K562 (cell line): ENCODE data around the gene SND1. TPM values are rescaled to one million over a fixed set of nuclear protein-coding genes. Genes with fewer than 3 reads are reported as not detected.
A peak's percentile ranks its signal among the peaks of the same experiment; 100 is the strongest.

Experiments
- CCAR2 ChIP-seq: fragments of 200-400 bp; formaldehyde crosslinking; IDR thresholded peaks from 2 replicates; pipeline ENCODE4 v1.6.1; 2017; ENCODE audit warnings: mild to moderate bottlenecking, low read depth, low read length
- CREB1 ChIP-seq, 2 experiments: sonication (generic) in 1 of 2; formaldehyde crosslinking in 1 of 2; IDR thresholded peaks; 2 replicates each; pipeline versions ENCODE4 v1.6.1 to v1.8.0; 2012 to 2022; ENCODE audit warnings: inconsistent platforms in 1 of 2, mild to moderate bottlenecking in 1 of 2, missing genetic modification reagents in 1 of 2, moderate library complexity in 1 of 2
- CREM ChIP-seq: IDR thresholded peaks from 2 replicates; pipeline ENCODE4 v1.6.1; 2014; ENCODE audit warnings: antibody characterized with exemption, low read depth
- DACH1 ChIP-seq: fragments of 450-650 bp; IDR thresholded peaks from 2 replicates; pipeline ENCODE4 v1.6.1; 2018; ENCODE audit not compliant: partially characterized antibody
- ELF1 ChIP-seq: fragments of 200-800 bp; sonication (Bioruptor generic); IDR thresholded peaks from 2 replicates; pipeline ENCODE4 v1.6.1; 2016; ENCODE audit warnings: missing genetic modification characterization, missing compliant biosample characterization
- HMGN3 ChIP-seq: IDR thresholded peaks from 2 replicates; pipeline ENCODE4 v1.6.1; 2011; ENCODE audit warnings: borderline replicate concordance, low read depth, mild to moderate bottlenecking, mixed read lengths, low read length; ENCODE audit not compliant: insufficient read length; ENCODE audit errors: extremely low read depth
- KLF16 ChIP-seq: IDR thresholded peaks from 2 replicates; pipeline ENCODE4 v1.6.1; 2016; ENCODE audit warnings: antibody characterized with exemption
- MAFK ChIP-seq: IDR thresholded peaks from 2 replicates; pipeline ENCODE4 v1.6.1; 2011; ENCODE audit warnings: low read length, improper control_type of control experiment
- MEIS2 ChIP-seq: fragments of 450-650 bp; IDR thresholded peaks from 2 replicates; pipeline ENCODE4 v1.6.1; 2014; ENCODE audit warnings: mild to moderate bottlenecking; ENCODE audit not compliant: partially characterized antibody
- NFIC ChIP-seq: fragments of 450-650 bp; IDR thresholded peaks from 2 replicates; pipeline ENCODE4 v1.6.1; 2017; ENCODE audit warnings: mild to moderate bottlenecking, inconsistent platforms
- PHF20 ChIP-seq: fragments of 450-650 bp; IDR thresholded peaks from 2 replicates; pipeline ENCODE4 v1.6.1; 2018; ENCODE audit not compliant: partially characterized antibody
- SREBF2 ChIP-seq: sonication (generic); formaldehyde crosslinking; IDR thresholded peaks from 2 replicates; pipeline ENCODE4 v1.4.0; 2020; ENCODE audit warnings: mild to moderate bottlenecking, missing genetic modification reagents
- TBL1XR1 ChIP-seq, 2 experiments: IDR thresholded peaks; 2 replicates each; pipeline ENCODE4 v1.6.1; 2012; ENCODE audit warnings: improper control_type of control experiment in 2 of 2, low read length in 2 of 2, mild to moderate bottlenecking in 1 of 2
- TSC22D4 ChIP-seq: fragments of 450-650 bp; IDR thresholded peaks from 2 replicates; pipeline ENCODE4 v1.6.1; 2016; ENCODE audit warnings: missing genetic modification characterization, missing biosample characterization, control low read depth
- ZNF12 ChIP-seq: sonication (generic); formaldehyde crosslinking; IDR thresholded peaks from 2 replicates; pipeline ENCODE4 v1.4.0; 2020; ENCODE audit warnings: mild to moderate bottlenecking, missing genetic modification reagents
- ZNF77 ChIP-seq: fragments of 250-450 bp; sonication (Bioruptor Pico); IDR thresholded peaks from 2 replicates; pipeline ENCODE4 v1.5.0; 2020
- polyA plus RNA-seq, 8 experiments: library from polyadenylated mRNA; depleted of rRNA in 4 of 8; stranded (reverse) in 5 of 8; unstranded in 3 of 8; fragments of >200 nt; fragmentation: Nextera tagmentation in 2 of 8; fragmentation: Illumina TruSeq in 1 of 8; extraction: Ambion mirVana in 2 of 8; extraction: Trizol in 1 of 8; gene quantifications; 2 replicates each; pipeline versions ENCODE4 v1.2.1 to v1.2.3, GENCODE V29; 2011 to 2014; ENCODE audit warnings: inconsistent platforms in 1 of 8, missing spikeins in 1 of 8
- total RNA-seq, 7 experiments: library from RNA; depleted of rRNA in 6 of 7; stranded (reverse); fragments of >200 nt in 6 of 7; fragmentation: Illumina TruSeq in 2 of 7; extraction: Trizol in 2 of 7; gene quantifications; 2 replicates each; pipeline versions ENCODE4 v1.2.1 to v1.2.3, GENCODE V29; 2011 to 2021; ENCODE audit warnings: low replicate concordance in 1 of 7
- TF ChIP-seq, protein P1 (sequence below), 2 experiments: fragments of 450-650 bp; IDR thresholded peaks; 2 replicates each; pipeline ENCODE4 v1.6.1; 2016
- TF ChIP-seq, protein P2 (sequence below): fragments of 200-400 bp; formaldehyde crosslinking; IDR thresholded peaks from 2 replicates; pipeline ENCODE4 v1.6.1; 2017; ENCODE audit warnings: mild to moderate bottlenecking, low read depth, low read length, moderate library complexity
- TF ChIP-seq, protein P3 (sequence below), 2 experiments: fragments of 250-450 bp in 1 of 2; fragments of 450-650 bp in 1 of 2; sonication (Bioruptor Pico) in 1 of 2; IDR thresholded peaks; 2 replicates each; pipeline versions ENCODE4 v1.6.1 to v1.8.0; 2016 to 2021; ENCODE audit warnings: mild to moderate bottlenecking in 2 of 2, moderate library complexity in 2 of 2, missing compliant biosample characterization in 1 of 2, missing genetic modification characterization in 1 of 2
- TF ChIP-seq, protein P4 (sequence below): fragments of 450-650 bp; formaldehyde crosslinking; IDR thresholded peaks from 2 replicates; pipeline ENCODE4 v1.4.0; 2020; ENCODE audit warnings: mild to moderate bottlenecking
- TF ChIP-seq, protein P5 (sequence below): sonication (generic); formaldehyde crosslinking; IDR thresholded peaks from 2 replicates; pipeline ENCODE4 v1.8.1; 2022; ENCODE audit warnings: missing genetic modification reagents

SND1 gene
- total and polyA plus RNA-seq, 9 of the 15 experiments (the other 6 are each of a cell fraction or from before 2014, with no cell fraction given) = 46.5 to 307 (median 191) TPM

DNA sequence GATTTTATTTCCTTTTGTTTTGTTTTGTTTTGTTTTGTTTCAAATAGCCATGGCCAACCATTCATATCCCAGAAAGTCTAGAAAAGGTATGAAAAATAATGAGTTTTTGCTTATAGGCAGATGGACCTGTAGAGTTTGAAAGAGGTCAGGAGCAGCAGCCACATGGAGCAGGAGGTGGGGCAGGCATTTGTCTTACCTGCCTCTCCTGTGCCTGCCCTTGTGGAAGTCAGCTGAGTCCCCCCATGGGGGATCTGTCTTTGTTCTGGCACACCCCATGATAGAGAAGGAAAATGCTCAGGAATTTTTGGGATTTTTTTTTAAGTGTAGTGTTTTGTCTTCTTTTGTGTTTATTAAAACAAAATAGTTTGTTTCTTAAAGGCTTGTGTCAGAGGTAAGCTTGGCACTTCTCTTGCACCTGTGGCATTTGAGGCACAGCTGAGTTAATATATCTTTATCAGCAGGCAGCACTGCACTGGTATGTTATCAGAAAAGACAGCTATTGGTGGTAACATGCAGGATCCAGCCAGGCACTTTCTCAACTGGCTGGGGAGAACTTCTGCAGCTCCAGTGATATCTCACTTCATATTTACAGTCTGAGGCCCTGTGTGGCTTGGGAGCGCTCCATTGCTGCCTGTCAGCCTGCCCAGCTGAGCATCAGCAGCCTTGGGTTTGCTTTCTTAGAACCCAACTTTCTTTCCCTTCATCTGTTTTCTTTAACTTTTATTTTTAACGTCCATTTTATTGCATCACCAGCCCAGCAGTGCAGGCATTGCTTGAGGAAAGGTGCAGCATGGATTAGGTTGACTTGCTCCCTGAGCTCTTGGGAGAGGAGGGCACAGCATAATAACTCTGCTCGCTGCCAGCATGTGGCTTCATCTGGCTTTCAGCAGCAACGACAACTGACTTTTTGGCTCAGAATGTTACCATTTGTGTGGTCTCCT is 334.9 kb downstream of the SND1 start (continued):
- TF ChIP-seq ELF1 (tag) (no peak), CREB1 (IDR thresholded peaks at IDR 0.05) (peak; percentile 70; the same call in 1 of the 2 replicates), CREB1 (CRISPR knock-in tag; IDR thresholded peaks at IDR 0.05) (no peak), ZNF77 (CRISPR knock-in tag) (no peak), TSC22D4 (tag) (no peak), SREBF2 (CRISPR knock-in tag) (0 out of 2 replicates have a peak, but pooled peaks have one; percentile 25), HMGN3 (peak; percentile 23), MAFK (no peak), ZNF12 (peak; percentile 54; the same call in 1 of the 2 replicates), MEIS2 (peak; percentile 51), CREM (0 out of 2 replicates have a peak, but pooled peaks have one; percentile 49), TBL1XR1 (IDR thresholded peaks at IDR 0.05; ENCODE audit: low read length in 2 of 2) (peak in 1 of 2 experiments; percentile 65; a peak in 2 of 4 replicates), KLF16 (peak; percentile 94), NFIC (peak; percentile 85), CCAR2 (no peak), PHF20 (no peak), DACH1 (peak; percentile 5)
- TF ChIP-seq, protein P1, sequence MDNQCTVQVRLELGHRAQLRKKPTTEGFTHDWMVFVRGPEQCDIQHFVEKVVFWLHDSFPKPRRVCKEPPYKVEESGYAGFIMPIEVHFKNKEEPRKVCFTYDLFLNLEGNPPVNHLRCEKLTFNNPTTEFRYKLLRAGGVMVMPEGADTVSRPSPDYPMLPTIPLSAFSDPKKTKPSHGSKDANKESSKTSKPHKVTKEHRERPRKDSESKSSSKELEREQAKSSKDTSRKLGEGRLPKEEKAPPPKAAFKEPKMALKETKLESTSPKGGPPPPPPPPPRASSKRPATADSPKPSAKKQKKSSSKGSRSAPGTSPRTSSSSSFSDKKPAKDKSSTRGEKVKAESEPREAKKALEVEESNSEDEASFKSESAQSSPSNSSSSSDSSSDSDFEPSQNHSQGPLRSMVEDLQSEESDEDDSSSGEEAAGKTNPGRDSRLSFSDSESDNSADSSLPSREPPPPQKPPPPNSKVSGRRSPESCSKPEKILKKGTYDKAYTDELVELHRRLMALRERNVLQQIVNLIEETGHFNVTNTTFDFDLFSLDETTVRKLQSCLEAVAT (IDR thresholded peaks at IDR 0.05) = peak in 1 of 2 experiments; percentile 80; a peak in 1 of 4 replicates
- TF ChIP-seq, protein P2, sequence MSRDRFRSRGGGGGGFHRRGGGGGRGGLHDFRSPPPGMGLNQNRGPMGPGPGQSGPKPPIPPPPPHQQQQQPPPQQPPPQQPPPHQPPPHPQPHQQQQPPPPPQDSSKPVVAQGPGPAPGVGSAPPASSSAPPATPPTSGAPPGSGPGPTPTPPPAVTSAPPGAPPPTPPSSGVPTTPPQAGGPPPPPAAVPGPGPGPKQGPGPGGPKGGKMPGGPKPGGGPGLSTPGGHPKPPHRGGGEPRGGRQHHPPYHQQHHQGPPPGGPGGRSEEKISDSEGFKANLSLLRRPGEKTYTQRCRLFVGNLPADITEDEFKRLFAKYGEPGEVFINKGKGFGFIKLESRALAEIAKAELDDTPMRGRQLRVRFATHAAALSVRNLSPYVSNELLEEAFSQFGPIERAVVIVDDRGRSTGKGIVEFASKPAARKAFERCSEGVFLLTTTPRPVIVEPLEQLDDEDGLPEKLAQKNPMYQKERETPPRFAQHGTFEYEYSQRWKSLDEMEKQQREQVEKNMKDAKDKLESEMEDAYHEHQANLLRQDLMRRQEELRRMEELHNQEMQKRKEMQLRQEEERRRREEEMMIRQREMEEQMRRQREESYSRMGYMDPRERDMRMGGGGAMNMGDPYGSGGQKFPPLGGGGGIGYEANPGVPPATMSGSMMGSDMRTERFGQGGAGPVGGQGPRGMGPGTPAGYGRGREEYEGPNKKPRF = no peak
- TF ChIP-seq, protein P3, sequence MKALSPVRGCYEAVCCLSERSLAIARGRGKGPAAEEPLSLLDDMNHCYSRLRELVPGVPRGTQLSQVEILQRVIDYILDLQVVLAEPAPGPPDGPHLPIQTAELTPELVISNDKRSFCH (CRISPR knock-in tag; IDR thresholded peaks at IDR 0.05) = no peak
- TF ChIP-seq, protein P3 (tag; IDR thresholded peaks at IDR 0.05) = no peak
- TF ChIP-seq, protein P4, sequence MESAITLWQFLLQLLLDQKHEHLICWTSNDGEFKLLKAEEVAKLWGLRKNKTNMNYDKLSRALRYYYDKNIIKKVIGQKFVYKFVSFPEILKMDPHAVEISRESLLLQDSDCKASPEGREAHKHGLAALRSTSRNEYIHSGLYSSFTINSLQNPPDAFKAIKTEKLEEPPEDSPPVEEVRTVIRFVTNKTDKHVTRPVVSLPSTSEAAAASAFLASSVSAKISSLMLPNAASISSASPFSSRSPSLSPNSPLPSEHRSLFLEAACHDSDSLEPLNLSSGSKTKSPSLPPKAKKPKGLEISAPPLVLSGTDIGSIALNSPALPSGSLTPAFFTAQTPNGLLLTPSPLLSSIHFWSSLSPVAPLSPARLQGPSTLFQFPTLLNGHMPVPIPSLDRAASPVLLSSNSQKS (CRISPR knock-in tag) = no peak
- TF ChIP-seq, protein P5, sequence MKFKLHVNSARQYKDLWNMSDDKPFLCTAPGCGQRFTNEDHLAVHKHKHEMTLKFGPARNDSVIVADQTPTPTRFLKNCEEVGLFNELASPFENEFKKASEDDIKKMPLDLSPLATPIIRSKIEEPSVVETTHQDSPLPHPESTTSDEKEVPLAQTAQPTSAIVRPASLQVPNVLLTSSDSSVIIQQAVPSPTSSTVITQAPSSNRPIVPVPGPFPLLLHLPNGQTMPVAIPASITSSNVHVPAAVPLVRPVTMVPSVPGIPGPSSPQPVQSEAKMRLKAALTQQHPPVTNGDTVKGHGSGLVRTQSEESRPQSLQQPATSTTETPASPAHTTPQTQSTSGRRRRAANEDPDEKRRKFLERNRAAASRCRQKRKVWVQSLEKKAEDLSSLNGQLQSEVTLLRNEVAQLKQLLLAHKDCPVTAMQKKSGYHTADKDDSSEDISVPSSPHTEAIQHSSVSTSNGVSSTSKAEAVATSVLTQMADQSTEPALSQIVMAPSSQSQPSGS = no peak
